Pancreas (tissue), 10 donors: Measurements from ENCODE around the gene PEX13. TPM values are rescaled to one million over a fixed set of nuclear protein-coding genes. Genes with fewer than 3 reads are reported as not detected.
A peak's percentile ranks its signal among the peaks of the same experiment; 100 is the strongest.
"Not testable (repeated sequence)": the region's sequence is repeated elsewhere in the genome, so short reads cannot be mapped to it uniquely, and the experiment has no call there.

Source experiments
- ATAC-seq, 4 donors: fragments of 200-7000 bp; cut with Tn5 transposase; one replicate each; pipeline versions ENCODE4 v1.8.0 to v1.9.1; 2020; ENCODE audit warnings: mild to moderate bottlenecking in 4 of 4, moderate library complexity in 4 of 4
- DNase-seq, 6 donors: peaks; one replicate each; pipeline ENCODE4 v3.0.0-alpha.2; 2020
- FAIRE-seq: peaks from 2 replicates; lab custom pipeline; 2012; peaks lifted over from hg19 to GRCh38; lab: Jason Lieb, UNC
- H3K27ac ChIP-seq, 4 donors: fragments of 200-600 bp; sonication (generic); 1 replicate in 3 of 4; 2 replicates in 1 of 4; pipeline versions ENCODE4 v1.5.0 to v1.8.0; 2020
- H3K27me3 ChIP-seq, 4 donors: fragments of 200-600 bp; one replicate each; pipeline ENCODE4 v1.8.0; 2021
- H3K36me3 ChIP-seq, 3 donors: fragments of 200-600 bp; sonication (generic) in 1 of 3; one replicate each; pipeline versions ENCODE4 v1.5.0 to v1.8.0; 2020 to 2021
- H3K4me1 ChIP-seq, 3 donors: fragments of 200-600 bp; one replicate each; pipeline ENCODE4 v1.8.0; 2021
- H3K4me3 ChIP-seq, 4 donors: fragments of 200-600 bp; sonication (generic) in 2 of 4; one replicate each; pipeline versions ENCODE4 v1.5.0 to v1.8.0; 2020 to 2021
- H3K9me3 ChIP-seq, 4 donors: fragments of 200-600 bp; one replicate each; pipeline ENCODE4 v1.8.0; 2021
- WGBS, 2 donors: extraction: QIAGEN DNeasy Blood & Tissue Kit; methylation state at CpG; one replicate each; pipeline ENCODE4 v1.1.7; 2013; 5-methylcytosine and 5-hydroxymethylcytosine counted together
- intact Hi-C, 3 donors: fragments of 100-400 bp; cut with DNase I; formaldehyde crosslinking; loops; one replicate each; pipeline versions ENCODE4 v1.11.1 to v1.14.2; 2022
- polyA plus RNA-seq, 2 donors: library from polyadenylated mRNA; stranded (reverse); fragments of 200-250 nt; gene quantifications; one replicate each; pipeline ENCODE4 v1.2.3, GENCODE V29; 2013
- total RNA-seq, 6 donors: library from RNA; stranded (reverse); fragmentation: NEBNext Ultra II Directional in 4 of 6; extraction: Animal tissue kit (Norgen Biotek cat#: 25700) in 4 of 6; gene quantifications; one replicate each; pipeline versions ENCODE4 v1.2.1 to v1.2.4, GENCODE V29; 2021 to 2023
- TF ChIP-seq, protein P1 (sequence below), 4 donors: fragments of 200-600 bp; sonication (generic) in 3 of 4; IDR thresholded peaks; one replicate each; pipeline versions ENCODE4 v1.5.0 to v1.8.0; 2021; ENCODE audit warnings: antibody characterized with exemption in 4 of 4
- donor health status: healthy with polysubstance abuse.
- donor health status: DM: no; HTN: no; CAD: no; lungs with moderate emphysema.
- donor health status: DM: no; HTN: no; CAD: no.
- donor health status: control.
- donor health status: control.
- donor health status: Bipolar disorder and iron deficiency.
- donor health status: DM: yes; HTN: yes; CAD: no.
- donor health status: DM: no; HTN: no; CAD: no.
- donor health status: DM: no; HTN: no; CAD: no.
- donor health status: DM: yes; HTN: yes; CAD: no.

The PEX13 gene
- total and polyA plus RNA-seq, 8 donors, result 4.3 to 16.8 (median 8.9) TPM

DNA sequence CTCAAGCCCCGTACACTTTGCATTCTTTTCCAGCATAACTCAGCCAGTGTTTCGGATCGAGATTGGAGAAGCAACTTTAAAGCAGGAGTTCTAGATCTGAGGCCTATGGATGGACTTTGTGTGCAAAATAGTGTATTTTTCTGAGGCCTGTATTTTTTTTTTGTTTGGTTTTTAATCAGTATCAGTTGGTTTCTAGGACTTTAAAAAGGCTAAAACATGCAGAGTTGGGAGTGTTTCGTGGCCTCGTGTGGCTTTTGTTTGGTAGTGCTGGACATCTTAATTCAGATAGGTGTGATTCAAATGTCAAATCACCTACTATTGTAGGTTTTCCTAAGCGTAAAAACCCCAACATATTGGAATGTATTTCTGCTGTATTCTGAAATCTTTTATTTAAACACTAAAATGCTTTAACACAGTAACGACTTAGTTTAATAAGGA, 817 bp downstream of the PEX13 start:
- Histone ChIP-seq H3K36me3 (no peaks in the 10 kb centered on the region), H3K4me3 (peak overlapping the region; percentile 62 to 77 (median 69)), H3K9me3 (no peaks in the 10 kb centered on the region), H3K4me1 (peaks cover 0 to 32% (median 30%) of the 10 kb centered on the region in 3 donors), H3K27me3 (no peaks in the 10 kb centered on the region), H3K27ac (peak overlapping the region; percentile 75 to 91 (median 86))
- intact Hi-C loops, result no loop called here
- TF ChIP-seq, protein P1, sequence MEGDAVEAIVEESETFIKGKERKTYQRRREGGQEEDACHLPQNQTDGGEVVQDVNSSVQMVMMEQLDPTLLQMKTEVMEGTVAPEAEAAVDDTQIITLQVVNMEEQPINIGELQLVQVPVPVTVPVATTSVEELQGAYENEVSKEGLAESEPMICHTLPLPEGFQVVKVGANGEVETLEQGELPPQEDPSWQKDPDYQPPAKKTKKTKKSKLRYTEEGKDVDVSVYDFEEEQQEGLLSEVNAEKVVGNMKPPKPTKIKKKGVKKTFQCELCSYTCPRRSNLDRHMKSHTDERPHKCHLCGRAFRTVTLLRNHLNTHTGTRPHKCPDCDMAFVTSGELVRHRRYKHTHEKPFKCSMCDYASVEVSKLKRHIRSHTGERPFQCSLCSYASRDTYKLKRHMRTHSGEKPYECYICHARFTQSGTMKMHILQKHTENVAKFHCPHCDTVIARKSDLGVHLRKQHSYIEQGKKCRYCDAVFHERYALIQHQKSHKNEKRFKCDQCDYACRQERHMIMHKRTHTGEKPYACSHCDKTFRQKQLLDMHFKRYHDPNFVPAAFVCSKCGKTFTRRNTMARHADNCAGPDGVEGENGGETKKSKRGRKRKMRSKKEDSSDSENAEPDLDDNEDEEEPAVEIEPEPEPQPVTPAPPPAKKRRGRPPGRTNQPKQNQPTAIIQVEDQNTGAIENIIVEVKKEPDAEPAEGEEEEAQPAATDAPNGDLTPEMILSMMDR (IDR thresholded peaks at IDR 0.05), result no peak
- WGBS, 2 donors, result 0% methylated on average over 7 of the region's 7 CpGs
- ATAC-seq, result no peak
- no peak for DNase-seq
- FAIRE-seq, result no peak

DNA sequence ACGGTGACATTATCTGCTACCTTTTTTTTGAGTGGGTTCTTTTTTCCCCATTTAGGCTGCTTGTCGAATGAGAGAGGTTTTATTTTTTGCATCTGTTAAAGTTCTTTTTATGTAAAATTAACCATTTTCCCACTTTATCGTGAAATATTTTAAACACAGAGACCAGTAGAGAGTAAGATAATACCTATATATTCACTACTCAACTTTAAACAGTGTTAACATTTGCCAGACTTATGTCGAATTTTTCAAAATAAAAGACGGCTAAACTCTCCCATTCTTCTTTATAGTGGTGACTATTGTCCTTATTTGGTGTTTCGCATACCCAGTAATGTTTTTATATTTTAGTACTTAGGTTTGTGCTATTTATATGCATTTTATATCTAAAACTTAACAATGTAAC, 1.3 kb downstream of the PEX13 start:
- FAIRE-seq (no peak), DNase-seq (no peak), ATAC-seq (no peak)
- H3K9me3 ChIP-seq, result no peaks in the 10 kb centered on the region
- TF ChIP-seq, protein P1 (IDR thresholded peaks at IDR 0.05), result no peak
- peak overlapping the region; percentile 62 to 77 (median 69) for H3K4me3 ChIP-seq
- no peaks in the 10 kb centered on the region for H3K27me3 ChIP-seq
- H3K4me1 ChIP-seq, result peaks cover 0 to 32% (median 29%) of the 10 kb centered on the region in 3 donors
- WGBS, 2 donors, result 11 to 13% methylated on average over 6 of the region's 6 CpGs
- intact Hi-C loops, result no loop called here
- no peaks in the 10 kb centered on the region for H3K36me3 ChIP-seq
- H3K27ac ChIP-seq, result peak overlapping the region in 3 of 4 donors; percentile 85 to 91 (median 86)

DNA sequence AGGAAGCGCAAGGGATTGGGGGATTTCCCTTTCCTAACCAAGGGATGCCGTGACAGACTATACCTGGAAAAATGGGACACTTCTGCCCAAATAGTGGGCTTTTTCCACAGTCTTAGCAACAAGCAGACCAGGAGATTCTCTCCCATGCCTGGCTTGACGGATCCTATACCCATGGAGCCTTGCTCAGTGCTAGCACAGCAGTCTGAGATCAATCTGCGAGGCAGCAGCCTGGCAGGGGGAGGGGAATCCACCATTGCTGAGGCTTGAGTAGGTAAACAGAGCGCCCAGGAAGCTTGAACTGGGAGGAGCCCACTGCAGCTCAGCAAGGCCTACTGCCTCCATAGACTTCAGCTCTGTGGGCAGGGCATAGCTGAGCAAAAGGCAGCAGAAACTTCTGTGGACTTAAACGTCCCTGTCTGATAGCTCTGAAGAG, 3.7 kb downstream of the PEX13 start:
- Histone ChIP-seq H3K27ac (no peak overlapping the region), H3K27me3 (no peaks in the 10 kb centered on the region), H3K9me3 (no peaks in the 10 kb centered on the region), H3K36me3 (no peaks in the 10 kb centered on the region), H3K4me1 (peaks cover 0 to 16% (median 12%) of the 10 kb centered on the region in 3 donors), H3K4me3 (no peak overlapping the region)
- TF ChIP-seq, protein P1 (IDR thresholded peaks at IDR 0.05), result no peak
- ATAC-seq, result no peak
- intact Hi-C loops, result no loop called here
- 89 to 90% methylated on average over 6 of the region's 6 CpGs for WGBS, 2 donors
- DNase-seq, result no peak
- FAIRE-seq, result no peak

DNA sequence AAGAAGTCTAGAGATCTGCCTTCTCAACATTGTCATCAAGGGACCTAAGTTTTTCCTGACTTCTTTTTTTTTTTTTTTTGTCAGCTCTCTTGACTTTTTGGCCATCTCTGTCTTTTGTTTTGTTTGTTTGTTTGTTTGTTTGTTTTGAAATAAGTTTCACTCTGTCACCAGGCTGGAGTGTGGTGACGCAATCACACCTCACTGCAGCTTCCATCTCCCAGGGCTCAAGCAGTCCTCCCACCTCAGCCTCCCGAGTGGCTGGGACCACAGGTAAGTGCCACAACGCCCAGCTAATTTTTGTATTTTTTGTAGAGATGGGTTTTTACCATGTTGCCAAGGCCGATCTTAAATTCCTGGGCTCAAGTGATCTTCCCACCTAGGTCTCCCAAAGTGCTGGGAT, 6.2 kb downstream of the PEX13 start:
- Histone ChIP-seq H3K4me1 (peaks cover 0 to 14% (median 11%) of the 10 kb centered on the region in 3 donors), H3K36me3 (no peaks in the 10 kb centered on the region), H3K27me3 (no peaks in the 10 kb centered on the region), H3K4me3 (no peak overlapping the region), H3K27ac (no peak overlapping the region), H3K9me3 (no peaks in the 10 kb centered on the region)
- intact Hi-C loops, result no loop called here
- ATAC-seq, result no peak
- TF ChIP-seq, protein P1 (IDR thresholded peaks at IDR 0.05), result no peak
- no peak for FAIRE-seq
- no peak for DNase-seq
- 77 to 79% methylated on average over 4 of the region's 4 CpGs for WGBS, 2 donors

DNA sequence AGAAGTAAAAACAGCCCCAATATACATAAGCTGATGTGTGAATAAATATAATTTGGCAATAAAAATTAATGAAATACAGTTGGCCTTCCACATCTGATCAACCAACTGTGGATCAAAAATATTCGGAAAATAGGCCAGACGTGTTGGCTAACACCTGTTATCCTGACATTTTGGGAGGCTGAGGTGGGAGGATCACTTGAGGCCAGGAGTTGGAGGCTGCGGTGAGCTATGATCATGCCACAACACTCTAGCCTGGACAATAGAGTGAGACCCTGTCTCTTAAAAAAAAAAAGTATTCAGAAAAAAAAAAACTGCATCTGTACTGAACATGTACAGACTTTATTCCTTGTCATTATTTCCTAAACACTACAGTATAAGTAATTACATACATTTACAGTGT, 12.0 kb downstream of the PEX13 start:
- FAIRE-seq, result no peak

DNA sequence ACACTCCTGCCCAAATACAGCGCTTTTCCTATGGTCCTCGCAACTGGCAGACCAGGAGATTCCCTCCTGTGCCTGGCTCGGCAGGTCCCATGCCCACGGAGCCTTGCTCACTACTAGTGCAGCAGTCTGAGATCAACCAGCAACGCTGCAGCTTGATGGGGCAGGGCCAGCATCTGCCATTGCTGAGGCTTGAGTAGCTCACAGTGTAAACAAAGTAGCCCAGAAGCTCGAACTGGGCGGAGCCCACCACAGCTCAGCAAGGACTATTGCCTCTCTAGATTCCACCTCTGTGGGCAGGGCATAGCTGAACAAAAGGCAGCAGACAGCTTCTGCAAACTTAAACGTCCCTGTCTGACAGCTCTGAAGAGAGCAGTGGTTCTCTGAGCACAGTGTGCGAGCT, 17.1 kb downstream of the PEX13 start:
- intact Hi-C loops, H3K27ac ChIP-seq, ATAC-seq, H3K27me3 ChIP-seq, H3K4me3 ChIP-seq, H3K4me1 ChIP-seq, FAIRE-seq, DNase-seq, H3K9me3 ChIP-seq: not testable (repeated sequence)
- H3K36me3 ChIP-seq, result peaks cover 8 to 35% (median 11%) of the 10 kb centered on the region in 3 donors
- 96% methylated on average over 9 of the region's 9 CpGs for WGBS, 2 donors

More for the DNA sequence above, 12.0 kb downstream of the PEX13 start:
- intact Hi-C loops, result no loop called here
- no peaks in the 10 kb centered on the region for H3K4me1 ChIP-seq
- no peak overlapping the region for H3K27ac ChIP-seq
- TF ChIP-seq, protein P1 (IDR thresholded peaks at IDR 0.05), result no peak
- DNase-seq, result no peak
- H3K9me3 ChIP-seq, result no peaks in the 10 kb centered on the region
- 91 to 98% methylated on average over 3 of the region's 3 CpGs for WGBS, 2 donors
- H3K36me3 ChIP-seq, result peaks cover 8 to 25% (median 11%) of the 10 kb centered on the region in 3 donors
- no peak for ATAC-seq
- H3K4me3 ChIP-seq, result no peak overlapping the region
- no peaks in the 10 kb centered on the region for H3K27me3 ChIP-seq

DNA sequence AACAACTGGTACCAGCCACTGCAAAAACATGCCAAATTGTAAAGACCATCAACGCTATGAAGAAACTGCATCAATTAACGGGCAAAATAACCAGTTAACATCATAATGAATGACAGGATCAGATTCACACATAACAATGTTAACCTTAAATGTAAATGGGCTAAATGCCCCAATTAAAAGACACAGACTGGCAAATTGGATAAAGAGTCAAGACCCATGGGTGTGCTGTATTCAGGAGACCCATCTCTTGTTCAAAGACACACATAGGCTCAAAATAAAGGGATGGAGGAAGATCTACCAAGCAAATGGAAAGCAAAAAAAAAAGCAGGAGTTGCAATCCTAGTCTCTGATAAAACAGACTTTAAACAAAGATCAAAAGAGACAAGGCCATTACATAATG, 19.1 kb downstream of the PEX13 start:
- FAIRE-seq, ATAC-seq, H3K27ac ChIP-seq, H3K27me3 ChIP-seq, H3K4me3 ChIP-seq, H3K9me3 ChIP-seq, intact Hi-C loops, H3K4me1 ChIP-seq, DNase-seq: not testable (repeated sequence)
- peaks cover 4 to 33% (median 4%) of the 10 kb centered on the region in 3 donors for H3K36me3 ChIP-seq
- 94 to 100% methylated on average over 2 of the region's 2 CpGs for WGBS, 2 donors
